Lung (tissue), 12 donors: ENCODE data around the gene CDH16. TPM values are rescaled to one million over a fixed set of nuclear protein-coding genes. Genes with fewer than 3 reads are reported as not detected.

Experiments
- ATAC-seq: fragments of 200-7000 bp; cut with Tn5 transposase; one replicate; pipeline ENCODE4 v1.9.1; 2020; ENCODE audit warnings: moderate number of reproducible peaks; ENCODE audit not compliant: insufficient read depth, low FRiP score
- DNase-seq, 3 donors: peaks; one replicate each; pipeline ENCODE4 v3.0.0-alpha.2; 2013 to 2017
- H3K27ac ChIP-seq, 2 donors: one replicate each; pipeline ENCODE4 v1.5.1; 2013; ENCODE audit warnings: mild to moderate bottlenecking in 2 of 2, moderate library complexity in 2 of 2, control low read depth in 1 of 2, inconsistent platforms in 1 of 2, low read depth in 1 of 2, low read length in 1 of 2
- H3K27me3 ChIP-seq, 3 donors: one replicate each; pipeline ENCODE4 v1.5.1; 2013; ENCODE audit warnings: low read length in 2 of 3; ENCODE audit not compliant: control insufficient read depth in 3 of 3, insufficient read depth in 3 of 3
- H3K36me3 ChIP-seq, 4 donors: one replicate each; pipeline ENCODE4 v1.5.1; 2013; ENCODE audit warnings: low read length in 4 of 4, mild to moderate bottlenecking in 1 of 4, moderate library complexity in 1 of 4; ENCODE audit not compliant: control insufficient read depth in 4 of 4, insufficient read depth in 4 of 4
- H3K4me1 ChIP-seq, 5 donors: one replicate each; pipeline ENCODE4 v1.5.1; 2013; ENCODE audit warnings: low read length in 5 of 5, mild to moderate bottlenecking in 2 of 5, moderate library complexity in 1 of 5; ENCODE audit not compliant: control insufficient read depth in 5 of 5, insufficient read depth in 5 of 5
- H3K4me3 ChIP-seq: one replicate; pipeline ENCODE4 v1.5.1; 2013; ENCODE audit warnings: mild to moderate bottlenecking, control low read depth, moderate library complexity
- H3K9ac ChIP-seq, 2 donors: one replicate each; pipeline ENCODE4 v1.5.1; 2013; ENCODE audit warnings: low read length in 2 of 2, control low read depth in 1 of 2; ENCODE audit not compliant: insufficient read depth in 1 of 2
- H3K9me3 ChIP-seq, 4 donors: one replicate each; pipeline ENCODE4 v1.5.1; 2013; ENCODE audit warnings: low read length in 3 of 4, mild to moderate bottlenecking in 1 of 4, moderate library complexity in 1 of 4; ENCODE audit not compliant: control insufficient read depth in 4 of 4, insufficient read depth in 3 of 4
- CTCF ChIP-seq: IDR thresholded peaks from 2 replicates; pipeline ENCODE4 v1.5.1; 2012; ENCODE audit warnings: mild to moderate bottlenecking; ENCODE audit errors: control extremely low read depth, extremely low read depth
- WGBS, 2 donors: extraction: QIAGEN DNeasy Blood & Tissue Kit; methylation state at CpG; one replicate each; pipeline ENCODE4 v1.1.7; 2013; 5-methylcytosine and 5-hydroxymethylcytosine counted together
- polyA plus RNA-seq, 2 donors: library from polyadenylated mRNA; stranded (reverse); fragments of 200-250 nt; gene quantifications; one replicate each; pipeline ENCODE4 v1.2.1, GENCODE V29; 2013
- total RNA-seq, 2 donors: library from RNA; depleted of rRNA in 1 of 2; stranded (reverse); fragments of >200 nt in 1 of 2; gene quantifications; one replicate each; pipeline ENCODE4 v1.2.1, GENCODE V29; 2014 to 2021
- donor health status: control.
- donor health status: control.
- donor health status: Bipolar disorder and iron deficiency.
- donor health status: healthy.
- donor health status: DM: yes; HTN: yes; CAD: no.

The CDH16 gene
- total and polyA plus RNA-seq, 4 donors: 0.25 to 1.7 (median 0.64) TPM; not detected in 1

GRCh38 chr16:66953462-66954096 lies 34.9 kb upstream of the CDH16 start:
- Histone ChIP-seq H3K27me3 (peaks cover 0 to 29% (median 22%) of the 10 kb centered on the region in 3 donors), H3K36me3 (no peaks in the 10 kb centered on the region), H3K9me3 (no peaks in the 10 kb centered on the region), H3K27ac (no peak overlapping the region), H3K9ac (no peak overlapping the region), H3K4me1 (peaks cover 0 to 8% (median 3%) of the 10 kb centered on the region in 5 donors), H3K4me3 (no peak overlapping the region)
- TF ChIP-seq CTCF: no peak
- 82 to 85% methylated on average over 10 of the region's 10 CpGs for WGBS, 2 donors
- no peak for ATAC-seq
- DNase-seq: no peak

GRCh38 chr16:66952430-66953110 lies 33.9 kb upstream of the CDH16 start:
- Histone ChIP-seq H3K4me3 (no peak overlapping the region), H3K9ac (no peak overlapping the region), H3K27ac (no peak overlapping the region), H3K9me3 (no peaks in the 10 kb centered on the region), H3K27me3 (peaks cover 0 to 37% (median 25%) of the 10 kb centered on the region in 3 donors), H3K4me1 (peaks cover 0 to 18% (median 5%) of the 10 kb centered on the region in 5 donors), H3K36me3 (no peaks in the 10 kb centered on the region)
- WGBS, 2 donors: 86 to 93% methylated on average over 7 of the region's 7 CpGs
- no peak for TF ChIP-seq CTCF
- DNase-seq: no peak
- ATAC-seq: no peak

- H3K36me3 ChIP-seq: no peaks in the 10 kb centered on the region
- no peak for TF ChIP-seq CTCF
- peaks cover 0 to 37% (median 25%) of the 10 kb centered on the region in 3 donors for H3K27me3 ChIP-seq
- no peaks in the 10 kb centered on the region for H3K9me3 ChIP-seq
- H3K9ac ChIP-seq: no peak overlapping the region
- DNase-seq (no peak), ATAC-seq (no peak)
- no peak overlapping the region for H3K27ac ChIP-seq
- 81 to 88% methylated on average over 4 of the region's 4 CpGs for WGBS, 2 donors
- H3K4me1 ChIP-seq: peaks cover 0 to 21% (median 6%) of the 10 kb centered on the region in 5 donors
- H3K4me3 ChIP-seq: no peak overlapping the region
These were observed 32.5 kb upstream of the CDH16 start for GRCh38 chr16:66950971-66951790.
